ENCODE results near the gene CCNI2.

DNA sequence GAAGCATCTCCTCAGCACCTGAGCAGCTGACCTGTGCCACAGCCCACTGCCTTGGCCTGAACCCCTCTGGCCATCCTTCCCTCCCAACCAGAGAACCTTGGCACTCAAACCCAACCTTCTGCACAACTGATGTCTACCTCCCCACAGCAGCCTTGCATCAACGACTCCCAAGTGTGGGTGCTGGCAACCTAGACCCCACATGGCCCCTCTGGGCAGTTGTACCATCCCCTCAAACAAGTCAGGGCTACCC lies 19.5 kb downstream of the CCNI2 start:
- no peak for TF ChIP-seq CTCF (conservative IDR thresholded peaks at IDR 0.05 in 1 of 2, IDR thresholded peaks at IDR 0.05 in 1 of 2; ENCODE audit: low read depth in 1 of 2, low read length in 2 of 2)
- TF ChIP-seq EZH2 (IDR thresholded peaks at IDR 0.05; ENCODE audit: low read length, missing control alignments) = no peak
